Activated naive CD8-positive, alpha-beta T cell treated with anti-CD3 and anti-CD28 coated beads for 36 hours (primary cell): ENCODE measurements around the gene ZNF598. TPM values are rescaled to one million over a fixed set of nuclear protein-coding genes. Genes with fewer than 3 reads are reported as not detected.

ENCODE experiments used
- DNase-seq: peaks from one replicate; pipeline ENCODE4 v3.0.0; 2021
- H3K27ac Mint-ChIP-seq: one replicate; pipeline ENCODE4 v1.8.0; 2022; ENCODE audit warnings: mild to moderate bottlenecking, moderate library complexity, mixed read lengths
- H3K27me3 Mint-ChIP-seq: one replicate; pipeline ENCODE4 v1.8.0; 2022; ENCODE audit warnings: mild to moderate bottlenecking, mixed read lengths
- H3K36me3 Mint-ChIP-seq: one replicate; pipeline ENCODE4 v1.8.0; 2021; ENCODE audit warnings: mild to moderate bottlenecking, mixed read lengths
- H3K4me1 Mint-ChIP-seq: one replicate; pipeline ENCODE4 v1.8.0; 2021; ENCODE audit warnings: mixed read lengths
- H3K4me3 Mint-ChIP-seq: one replicate; pipeline ENCODE4 v1.8.0; 2022; ENCODE audit warnings: mild to moderate bottlenecking, moderate library complexity, mixed read lengths
- H3K9me3 Mint-ChIP-seq: one replicate; pipeline ENCODE4 v1.8.0; 2022; ENCODE audit warnings: mixed read lengths
- total RNA-seq, 2 experiments: library from RNA; stranded (reverse); gene quantifications; one replicate each; pipeline ENCODE4 v1.2.3, GENCODE V29; 2021

Gene ZNF598
- total RNA-seq, 2 experiments from 2014 or later, result 98.3 to 99.8 TPM

GRCh38 chr16:2044541-2044940 is 34.9 kb upstream of the ZNF598 start:
- Mint-ChIP-seq H3K4me1 (peaks cover 16% of the 10 kb centered on the region), H3K4me3 (no peak overlapping the region), H3K27me3 (no peaks in the 10 kb centered on the region), H3K27ac (no peak overlapping the region), H3K9me3 (no peaks in the 10 kb centered on the region), H3K36me3 (no peaks in the 10 kb centered on the region)
- DNase-seq, result no peak

GRCh38 chr16:2043667-2044451 is 34.2 kb upstream of the ZNF598 start:
- Mint-ChIP-seq H3K27ac (no peak overlapping the region), H3K36me3 (no peaks in the 10 kb centered on the region), H3K9me3 (no peaks in the 10 kb centered on the region), H3K27me3 (no peaks in the 10 kb centered on the region), H3K4me3 (no peak overlapping the region), H3K4me1 (peaks cover 11% of the 10 kb centered on the region)
- no peak for DNase-seq

- no peaks in the 10 kb centered on the region for H3K36me3 Mint-ChIP-seq
- no peak overlapping the region for H3K27ac Mint-ChIP-seq
- no peak overlapping the region for H3K4me3 Mint-ChIP-seq
- no peak for DNase-seq
- no peaks in the 10 kb centered on the region for H3K9me3 Mint-ChIP-seq
- peaks cover 6% of the 10 kb centered on the region for H3K4me1 Mint-ChIP-seq
- H3K27me3 Mint-ChIP-seq, result no peaks in the 10 kb centered on the region
These were observed 33.5 kb upstream of the ZNF598 start for GRCh38 chr16:2042986-2043666.

GRCh38 chr16:2042171-2042985 is 32.8 kb upstream of the ZNF598 start:
- H3K9me3 Mint-ChIP-seq, result no peaks in the 10 kb centered on the region

GRCh38 chr16:2040787-2041522 is 31.3 kb upstream of the ZNF598 start:
- DNase-seq, result no peak
- no peaks in the 10 kb centered on the region for H3K27me3 Mint-ChIP-seq
- H3K4me3 Mint-ChIP-seq, result no peak overlapping the region
- no peak overlapping the region for H3K27ac Mint-ChIP-seq
- no peaks in the 10 kb centered on the region for H3K9me3 Mint-ChIP-seq
- no peaks in the 10 kb centered on the region for H3K4me1 Mint-ChIP-seq
- no peaks in the 10 kb centered on the region for H3K36me3 Mint-ChIP-seq

More at GRCh38 chr16:2042171-2042985, 32.8 kb upstream of the ZNF598 start:
- Mint-ChIP-seq H3K27ac (no peak overlapping the region), H3K27me3 (no peaks in the 10 kb centered on the region), H3K36me3 (no peaks in the 10 kb centered on the region), H3K4me3 (no peak overlapping the region), H3K4me1 (peaks cover 6% of the 10 kb centered on the region)
- DNase-seq, result no peak

- Mint-ChIP-seq H3K27ac (no peak overlapping the region), H3K9me3 (no peaks in the 10 kb centered on the region), H3K4me1 (no peaks in the 10 kb centered on the region), H3K36me3 (no peaks in the 10 kb centered on the region), H3K27me3 (no peaks in the 10 kb centered on the region), H3K4me3 (no peak overlapping the region)
- no peak for DNase-seq
These were observed 30.6 kb upstream of the ZNF598 start for GRCh38 chr16:2040041-2040786.

- Mint-ChIP-seq H3K4me1 (no peaks in the 10 kb centered on the region), H3K36me3 (no peaks in the 10 kb centered on the region), H3K9me3 (no peaks in the 10 kb centered on the region), H3K4me3 (no peak overlapping the region), H3K27ac (no peak overlapping the region), H3K27me3 (no peaks in the 10 kb centered on the region)
- no peak for DNase-seq
These were observed 29.8 kb upstream of the ZNF598 start for GRCh38 chr16:2039274-2040031.

GRCh38 chr16:2038382-2039231 is 29.0 kb upstream of the ZNF598 start:
- Mint-ChIP-seq H3K4me1 (no peaks in the 10 kb centered on the region), H3K4me3 (no peak overlapping the region), H3K36me3 (no peaks in the 10 kb centered on the region), H3K27me3 (no peaks in the 10 kb centered on the region), H3K9me3 (no peaks in the 10 kb centered on the region), H3K27ac (no peak overlapping the region)
- no peak for DNase-seq

GRCh38 chr16:2037647-2038381 is 28.2 kb upstream of the ZNF598 start:
- no peak for DNase-seq
- H3K9me3 Mint-ChIP-seq, result no peaks in the 10 kb centered on the region
- H3K27me3 Mint-ChIP-seq, result no peaks in the 10 kb centered on the region
- H3K36me3 Mint-ChIP-seq, result no peaks in the 10 kb centered on the region
- H3K27ac Mint-ChIP-seq, result no peak overlapping the region
- no peak overlapping the region for H3K4me3 Mint-ChIP-seq
- no peaks in the 10 kb centered on the region for H3K4me1 Mint-ChIP-seq

- Mint-ChIP-seq H3K36me3 (no peaks in the 10 kb centered on the region), H3K27me3 (no peaks in the 10 kb centered on the region), H3K4me1 (no peaks in the 10 kb centered on the region), H3K4me3 (no peak overlapping the region), H3K9me3 (no peaks in the 10 kb centered on the region), H3K27ac (no peak overlapping the region)
- no peak for DNase-seq
These were observed 27.5 kb upstream of the ZNF598 start for GRCh38 chr16:2037115-2037514.

GRCh38 chr16:2036200-2036966 is 26.8 kb upstream of the ZNF598 start:
- H3K27ac Mint-ChIP-seq, result no peak overlapping the region
- DNase-seq, result no peak
- H3K27me3 Mint-ChIP-seq, result no peaks in the 10 kb centered on the region
- H3K4me3 Mint-ChIP-seq, result no peak overlapping the region
- H3K36me3 Mint-ChIP-seq, result no peaks in the 10 kb centered on the region
- H3K9me3 Mint-ChIP-seq, result no peaks in the 10 kb centered on the region
- no peaks in the 10 kb centered on the region for H3K4me1 Mint-ChIP-seq
